HUES6 (cell line): ENCODE data around the gene UBE2QL1.

Experiments used
- H3K27ac ChIP-seq: 2 replicates; pipeline ENCODE4 v1.7.0; 2013; ENCODE audit warnings: low read depth, mild to moderate bottlenecking, low read length, inconsistent platforms
- H3K27me3 ChIP-seq: 2 replicates; pipeline ENCODE4 v1.6.1; 2013; ENCODE audit warnings: low read length; ENCODE audit not compliant: control insufficient read depth, insufficient read depth
- H3K36me3 ChIP-seq: 2 replicates; pipeline ENCODE4 v1.6.1; 2013; ENCODE audit warnings: low read length; ENCODE audit not compliant: control insufficient read depth, insufficient read depth
- H3K4me1 ChIP-seq: 2 replicates; pipeline ENCODE4 v1.6.1; 2013; ENCODE audit warnings: low read length; ENCODE audit not compliant: control insufficient read depth, insufficient read depth
- H3K4me3 ChIP-seq: 2 replicates; pipeline ENCODE4 v1.5.1; 2013; ENCODE audit warnings: low read depth, low read length
- H3K9ac ChIP-seq: one replicate; pipeline ENCODE4 v1.6.1; 2013; ENCODE audit warnings: mild to moderate bottlenecking, low read length
- H3K9me3 ChIP-seq: 2 replicates; pipeline ENCODE4 v1.6.1; 2013; ENCODE audit warnings: low read depth, low read length; ENCODE audit not compliant: control insufficient read depth, insufficient read depth

UBE2QL1 gene

GRCh38 chr5:6490693-6491092 is 42.0 kb downstream of the UBE2QL1 start:
- Histone ChIP-seq H3K27me3 (peaks cover 17% of the 10 kb centered on the region), H3K36me3 (no peaks in the 10 kb centered on the region), H3K4me1 (peaks cover 9% of the 10 kb centered on the region), H3K9ac (no peak overlapping the region), H3K4me3 (no peak overlapping the region), H3K27ac (no peak overlapping the region), H3K9me3 (no peaks in the 10 kb centered on the region)

GRCh38 chr5:6491196-6491918 is 42.7 kb downstream of the UBE2QL1 start:
- Histone ChIP-seq H3K36me3 (no peaks in the 10 kb centered on the region), H3K9me3 (no peaks in the 10 kb centered on the region), H3K4me1 (peaks cover 9% of the 10 kb centered on the region), H3K27me3 (peaks cover 17% of the 10 kb centered on the region), H3K4me3 (no peak overlapping the region), H3K27ac (no peak overlapping the region), H3K9ac (no peak overlapping the region)

GRCh38 chr5:6491919-6492290 is 43.2 kb downstream of the UBE2QL1 start:
- H3K27me3 ChIP-seq, result peaks cover 17% of the 10 kb centered on the region
- H3K36me3 ChIP-seq, result no peaks in the 10 kb centered on the region
- no peak overlapping the region for H3K27ac ChIP-seq
- no peak overlapping the region for H3K4me3 ChIP-seq
- peaks cover 9% of the 10 kb centered on the region for H3K4me1 ChIP-seq
- no peak overlapping the region for H3K9ac ChIP-seq
- H3K9me3 ChIP-seq, result no peaks in the 10 kb centered on the region

GRCh38 chr5:6492934-6493333 is 44.3 kb downstream of the UBE2QL1 start:
- Histone ChIP-seq H3K4me3 (no peak overlapping the region), H3K4me1 (peaks cover 9% of the 10 kb centered on the region), H3K27me3 (peaks cover 17% of the 10 kb centered on the region), H3K9ac (no peak overlapping the region), H3K27ac (no peak overlapping the region), H3K36me3 (no peaks in the 10 kb centered on the region), H3K9me3 (no peaks in the 10 kb centered on the region)

- peaks cover 17% of the 10 kb centered on the region for H3K27me3 ChIP-seq
- no peaks in the 10 kb centered on the region for H3K36me3 ChIP-seq
- peaks cover 9% of the 10 kb centered on the region for H3K4me1 ChIP-seq
- H3K4me3 ChIP-seq, result no peak overlapping the region
- no peak overlapping the region for H3K9ac ChIP-seq
- H3K27ac ChIP-seq, result no peak overlapping the region
- no peaks in the 10 kb centered on the region for H3K9me3 ChIP-seq
These were observed 45.2 kb downstream of the UBE2QL1 start for GRCh38 chr5:6493681-6494454.

- H3K36me3 ChIP-seq, result no peaks in the 10 kb centered on the region
- H3K9ac ChIP-seq, result no peak overlapping the region
- H3K4me3 ChIP-seq, result no peak overlapping the region
- peaks cover 17% of the 10 kb centered on the region for H3K27me3 ChIP-seq
- H3K4me1 ChIP-seq, result peaks cover 9% of the 10 kb centered on the region
- no peaks in the 10 kb centered on the region for H3K9me3 ChIP-seq
- no peak overlapping the region for H3K27ac ChIP-seq
These were observed 46.3 kb downstream of the UBE2QL1 start for GRCh38 chr5:6494939-6495338.

GRCh38 chr5:6495433-6496206 is 47.0 kb downstream of the UBE2QL1 start:
- Histone ChIP-seq H3K9me3 (no peaks in the 10 kb centered on the region), H3K27ac (no peak overlapping the region)

GRCh38 chr5:6496207-6496584 is 47.5 kb downstream of the UBE2QL1 start:
- Histone ChIP-seq H3K9ac (no peak overlapping the region), H3K9me3 (no peaks in the 10 kb centered on the region), H3K4me1 (peaks cover 3% of the 10 kb centered on the region), H3K27ac (no peak overlapping the region), H3K27me3 (peaks cover 12% of the 10 kb centered on the region), H3K36me3 (no peaks in the 10 kb centered on the region), H3K4me3 (no peak overlapping the region)

More at GRCh38 chr5:6495433-6496206, 47.0 kb downstream of the UBE2QL1 start:
- Histone ChIP-seq H3K27me3 (peaks cover 17% of the 10 kb centered on the region), H3K4me1 (peaks cover 9% of the 10 kb centered on the region), H3K36me3 (no peaks in the 10 kb centered on the region), H3K4me3 (no peak overlapping the region), H3K9ac (no peak overlapping the region)

- H3K4me1 ChIP-seq, result no peaks in the 10 kb centered on the region
- no peak overlapping the region for H3K9ac ChIP-seq
- H3K27me3 ChIP-seq, result peaks cover 7% of the 10 kb centered on the region; the same call in 1 of the 2 replicates
- no peak overlapping the region for H3K4me3 ChIP-seq
- no peaks in the 10 kb centered on the region for H3K9me3 ChIP-seq
- no peak overlapping the region for H3K27ac ChIP-seq
- no peaks in the 10 kb centered on the region for H3K36me3 ChIP-seq
These were observed 48.0 kb downstream of the UBE2QL1 start for GRCh38 chr5:6496636-6497035.

- Histone ChIP-seq H3K9me3 (no peaks in the 10 kb centered on the region), H3K27me3 (0 out of 2 replicates have a peak, but pooled peaks cover under 1% of the 10 kb centered on the region), H3K27ac (no peak overlapping the region), H3K4me3 (no peak overlapping the region), H3K4me1 (no peaks in the 10 kb centered on the region), H3K9ac (no peak overlapping the region), H3K36me3 (no peaks in the 10 kb centered on the region)
These were observed 48.6 kb downstream of the UBE2QL1 start for GRCh38 chr5:6497262-6497661.

- Histone ChIP-seq H3K4me1 (no peaks in the 10 kb centered on the region), H3K9me3 (no peaks in the 10 kb centered on the region), H3K36me3 (no peaks in the 10 kb centered on the region), H3K27ac (no peak overlapping the region), H3K9ac (no peak overlapping the region), H3K4me3 (no peak overlapping the region), H3K27me3 (no peaks in the 10 kb centered on the region)
These were observed 50.3 kb downstream of the UBE2QL1 start for GRCh38 chr5:6498968-6499367.
